Fibroblast of lung (primary cell): ENCODE results near the gene MORC1. TPM values are rescaled to one million over a fixed set of nuclear protein-coding genes. Genes with fewer than 3 reads are reported as not detected.
A peak's percentile ranks its signal among the peaks of the same experiment; 100 is the strongest.
"Not testable (repeated sequence)": the region's sequence is repeated elsewhere in the genome, so short reads cannot be mapped to it uniquely, and the experiment has no call there.

Experiments
- DNase-seq, 2 donors: peaks; one replicate each; pipeline versions ENCODE4 v3.0.0 to v3.0.0-alpha.2; 2010; ENCODE audit warnings: low read depth in 2 of 2
- H2AFZ ChIP-seq: 2 replicates; pipeline ENCODE4 v1.5.1; 2012; ENCODE audit warnings: low read length, control low read depth, inconsistent platforms
- H3K27ac ChIP-seq: 2 replicates; pipeline ENCODE4 v1.5.1; 2011; ENCODE audit warnings: low read length, control low read depth; ENCODE audit not compliant: insufficient read depth
- H3K27me3 ChIP-seq: 2 replicates; pipeline ENCODE4 v1.5.1; 2011; ENCODE audit warnings: mild to moderate bottlenecking, low read length; ENCODE audit not compliant: control insufficient read depth, insufficient read depth
- H3K36me3 ChIP-seq: 2 replicates; pipeline ENCODE4 v1.5.1; 2011; ENCODE audit warnings: low read length; ENCODE audit not compliant: control insufficient read depth, insufficient read depth
- H3K4me1 ChIP-seq: 2 replicates; pipeline ENCODE4 v1.5.1; 2011; ENCODE audit warnings: low read length; ENCODE audit not compliant: control insufficient read depth, insufficient read depth; ENCODE audit errors: extremely low read depth
- H3K4me2 ChIP-seq: 2 replicates; pipeline ENCODE4 v1.5.1; 2011; ENCODE audit warnings: low read length, control low read depth; ENCODE audit not compliant: insufficient read depth; ENCODE audit errors: extremely low read depth
- H3K4me3 ChIP-seq, 4 experiments: fragments of 200-600 bp in 1 of 4; sonication (generic) in 1 of 4; replicated peaks in 1 of 4; 2 replicates each; pipeline ENCODE4 v1.5.1; 2011 to 2016; ENCODE audit warnings: low read length in 4 of 4, low read depth in 3 of 4, mild to moderate bottlenecking in 3 of 4, control low read depth in 2 of 4, inconsistent platforms in 1 of 4, mixed read lengths in 1 of 4; ENCODE audit not compliant: insufficient read depth in 1 of 4; ENCODE audit errors: control extremely low read depth in 1 of 4
- H3K79me2 ChIP-seq: 2 replicates; pipeline ENCODE4 v1.5.1; 2012; ENCODE audit warnings: mild to moderate bottlenecking, low read length, inconsistent platforms; ENCODE audit not compliant: control insufficient read depth, insufficient read depth
- H3K9ac ChIP-seq: 2 replicates; pipeline ENCODE4 v1.5.1; 2011; ENCODE audit warnings: mild to moderate bottlenecking, low read length, control low read depth; ENCODE audit not compliant: insufficient read depth
- H3K9me3 ChIP-seq: 2 replicates; pipeline ENCODE4 v1.5.1; 2012; ENCODE audit warnings: low read depth, low read length; ENCODE audit not compliant: control insufficient read depth, insufficient read depth
- H4K20me1 ChIP-seq: 2 replicates; pipeline ENCODE4 v1.5.1; 2011; ENCODE audit warnings: low read length; ENCODE audit not compliant: control insufficient read depth, insufficient read depth; ENCODE audit errors: extremely low read depth
- CTCF ChIP-seq, 2 donors: IDR thresholded peaks in 1 of 2; conservative IDR thresholded peaks in 1 of 2; 1 replicate in 1 of 2; 2 replicates in 1 of 2; pipeline ENCODE4 v1.5.1; 2011 to 2012; ENCODE audit warnings: low read length in 2 of 2, control low read depth in 1 of 2, inconsistent platforms in 1 of 2, low read depth in 1 of 2, mild to moderate bottlenecking in 1 of 2
- EZH2 ChIP-seq: IDR thresholded peaks from 2 replicates; pipeline ENCODE4 v1.5.1; 2012; ENCODE audit warnings: low read length, control low read depth, mild to moderate bottlenecking; ENCODE audit errors: missing control alignments
- polyA plus RNA-seq, 2 donors: library from polyadenylated mRNA; depleted of rRNA in 1 of 2; stranded (reverse) in 1 of 2; unstranded in 1 of 2; fragments of >200 nt; gene quantifications; 2 replicates each; pipeline ENCODE4 v1.2.1, GENCODE V29; 2011 to 2012; ENCODE audit warnings: missing spikeins in 1 of 2
- total RNA-seq: library from RNA; depleted of rRNA; stranded (reverse); fragments of >200 nt; gene quantifications from 2 replicates; pipeline ENCODE4 v1.2.1, GENCODE V29; 2014

MORC1 gene
- total and polyA plus RNA-seq, 2 donors (not counting 1 experiment from before 2014, with no cell fraction given), result not detected

- H2AFZ ChIP-seq, result no peak overlapping the region
These were observed 28.7 kb downstream of the MORC1 start for GRCh38 chr3:109089265-109089664.

GRCh38 chr3:109081746-109082510 lies 36.0 kb downstream of the MORC1 start:
- Histone ChIP-seq H3K27me3 (no peaks in the 10 kb centered on the region), H3K4me1 (no peaks in the 10 kb centered on the region), H3K27ac (no peak overlapping the region), H3K79me2 (no peaks in the 10 kb centered on the region), H3K9ac (no peak overlapping the region), H3K4me3 (no peak overlapping the region), H4K20me1 (no peaks in the 10 kb centered on the region), H3K9me3 (no peaks in the 10 kb centered on the region), H3K36me3 (no peaks in the 10 kb centered on the region), H3K4me2 (no peak overlapping the region), H2AFZ (no peak overlapping the region)
- peak; percentile 48 to 49 for DNase-seq
- TF ChIP-seq CTCF (conservative IDR thresholded peaks at IDR 0.05 in 1 of 2, IDR thresholded peaks at IDR 0.05 in 1 of 2; ENCODE audit: low read depth in 1 of 2, low read length in 2 of 2) (peak; percentile 60 to 83), EZH2 (no peak)

More at GRCh38 chr3:109089265-109089664, 28.7 kb downstream of the MORC1 start:
- Histone ChIP-seq H3K4me1 (no peaks in the 10 kb centered on the region), H3K9ac (no peak overlapping the region), H3K36me3 (no peaks in the 10 kb centered on the region), H4K20me1 (no peaks in the 10 kb centered on the region), H3K9me3 (no peaks in the 10 kb centered on the region), H3K4me2 (no peak overlapping the region), H3K27ac (no peak overlapping the region), H3K79me2 (no peaks in the 10 kb centered on the region), H3K4me3 (no peak overlapping the region), H3K27me3 (no peaks in the 10 kb centered on the region)
- TF ChIP-seq CTCF (conservative IDR thresholded peaks at IDR 0.05 in 1 of 2, IDR thresholded peaks at IDR 0.05 in 1 of 2; ENCODE audit: low read depth in 1 of 2, low read length in 2 of 2), result no peak
- TF ChIP-seq EZH2, result no peak
- peak in 1 of 2 donors; percentile 6 for DNase-seq

GRCh38 chr3:109080090-109080489 lies 37.8 kb downstream of the MORC1 start:
- H3K79me2 ChIP-seq, H3K9ac ChIP-seq, DNase-seq, H3K4me1 ChIP-seq, H3K27me3 ChIP-seq, H3K9me3 ChIP-seq, H4K20me1 ChIP-seq, H3K36me3 ChIP-seq, H3K4me2 ChIP-seq, H3K27ac ChIP-seq, H3K4me3 ChIP-seq, H2AFZ ChIP-seq: not testable (repeated sequence)
